Activated naive CD8-positive, alpha-beta T cell treated with anti-CD3 and anti-CD28 coated beads, Interleukin-2, amount 10 ng/mL, durations not matched to agents 7 days and 5 days (primary cell): Measurements from ENCODE around the gene PRKCB. TPM values are rescaled to one million over a fixed set of nuclear protein-coding genes. Genes with fewer than 3 reads are reported as not detected.

ENCODE experiments used
- ATAC-seq: fragments of 150-1000 bp; cut with Tn5 transposase; one replicate; pipeline ENCODE4 v1.10.0; 2021; ENCODE audit warnings: low read depth, moderate library complexity
- POLR2A ChIA-PET: fragments of 350-600 bp; sonication (Branson Sonifier 250); formaldehyde crosslinking; loops from one replicate; lab custom pipeline; 2021; ENCODE audit warnings: antibody characterized with exemption; lab: Charles Lee
- DNase-seq: peaks from one replicate; pipeline ENCODE4 v3.0.0; 2021
- H3K27ac Mint-ChIP-seq: one replicate; pipeline ENCODE4 v1.8.0; 2022; ENCODE audit warnings: mild to moderate bottlenecking, mixed read lengths
- H3K27me3 Mint-ChIP-seq: one replicate; pipeline ENCODE4 v1.8.0; 2022; ENCODE audit warnings: mild to moderate bottlenecking, moderate library complexity, mixed read lengths
- H3K36me3 Mint-ChIP-seq: one replicate; pipeline ENCODE4 v1.8.0; 2021; ENCODE audit warnings: mild to moderate bottlenecking, mixed read lengths
- H3K4me1 Mint-ChIP-seq: one replicate; pipeline ENCODE4 v1.8.0; 2021; ENCODE audit warnings: mixed read lengths
- H3K4me3 Mint-ChIP-seq: one replicate; pipeline ENCODE4 v1.8.0; 2022; ENCODE audit warnings: mild to moderate bottlenecking, moderate library complexity, mixed read lengths
- H3K9me3 Mint-ChIP-seq: one replicate; pipeline ENCODE4 v1.8.0; 2021; ENCODE audit warnings: mixed read lengths
- total RNA-seq, 2 experiments: library from RNA; stranded (reverse); gene quantifications; one replicate each; pipeline ENCODE4 v1.2.3, GENCODE V29; 2021

Gene PRKCB
- total RNA-seq = 100 to 1,000 TPM; 120 to 123 TPM

DNA sequence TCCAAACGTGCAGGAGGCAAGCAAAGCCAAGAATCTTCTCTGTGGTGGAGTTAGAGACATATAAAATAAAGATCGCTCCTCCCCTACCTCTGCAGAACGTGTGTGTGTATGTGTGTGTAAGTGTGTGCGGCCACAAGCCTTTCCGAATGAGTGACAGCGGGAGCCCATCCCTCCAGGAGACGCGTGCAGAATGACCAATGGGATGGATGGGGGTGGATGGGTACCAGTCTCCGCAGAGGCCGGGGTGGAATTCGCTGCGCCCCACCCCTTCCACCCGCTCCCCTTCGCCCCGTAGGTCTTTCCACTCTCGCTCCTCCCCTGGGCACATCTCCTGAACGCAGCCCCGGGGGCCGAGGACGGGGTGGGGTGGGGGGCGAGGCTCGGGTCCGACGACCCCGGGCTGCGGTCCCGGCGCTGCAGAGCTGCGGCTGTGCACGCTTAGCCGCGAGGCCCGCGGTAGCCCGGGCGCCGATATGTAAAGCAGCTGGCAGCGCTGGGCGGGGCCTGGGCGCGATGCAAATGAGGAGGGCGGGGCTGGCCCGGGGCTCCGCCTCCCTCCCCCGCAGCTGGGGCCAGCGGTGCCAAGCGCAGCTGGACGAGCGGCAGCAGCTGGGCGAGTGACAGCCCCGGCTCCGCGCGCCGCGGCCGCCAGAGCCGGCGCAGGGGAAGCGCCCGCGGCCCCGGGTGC, at the start of gene PRKCB:
Gene PRKCB (plus strand): TSS at position 594 of the 688 bp plus-strand sequence.
- DNase-seq (peak; percentile 98), ATAC-seq (peak; percentile 84)
- H3K27ac Mint-ChIP-seq = peak within 1 kb of the TSS; percentile 95
- no peaks in the 10 kb centered on the region for H3K27me3 Mint-ChIP-seq
- H3K9me3 Mint-ChIP-seq = peaks cover 5% of the 10 kb centered on the region
- POLR2A ChIA-PET = interaction anchor here (0.6 to 1.2 kb wide), 5 partner anchors 9 to 114 kb away, joined by 3 to 7 read pairs (median 5); no protein-coding TSS in a partner anchor
- peaks cover 27% of the 10 kb centered on the region for H3K36me3 Mint-ChIP-seq
- peaks cover 50% of the 10 kb centered on the region for H3K4me1 Mint-ChIP-seq
- H3K4me3 Mint-ChIP-seq = peak within 1 kb of the TSS; percentile 98

DNA sequence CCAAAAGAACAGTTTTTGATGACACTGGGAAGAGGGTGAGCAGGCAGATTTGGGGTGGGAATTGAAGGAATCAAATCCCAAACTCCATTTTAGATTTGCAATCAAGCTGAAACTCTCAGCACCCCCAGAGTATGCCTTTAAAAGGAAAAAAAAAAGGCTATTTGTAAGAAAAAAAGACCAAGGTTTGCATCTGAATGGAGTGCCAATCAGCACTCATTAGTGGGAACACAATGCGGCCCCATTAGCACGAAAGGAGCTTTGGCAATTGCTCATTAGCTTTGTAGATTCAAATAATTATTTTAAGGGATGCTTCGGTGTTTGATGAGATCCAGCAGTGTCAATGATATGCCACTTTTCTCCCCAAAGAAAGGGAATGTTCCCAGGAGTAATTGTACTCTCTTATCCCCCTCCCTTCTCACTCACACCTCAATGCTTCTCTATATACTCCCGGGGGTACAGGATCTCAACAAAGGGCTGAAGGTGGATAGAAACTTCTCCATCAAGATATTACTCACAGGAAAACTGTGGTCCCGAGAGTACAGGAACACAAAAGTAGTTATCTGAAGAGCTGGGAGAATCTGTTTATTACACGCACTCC, 48.7 kb upstream of the PRKCB start:
- POLR2A ChIA-PET = no interaction called here
- Mint-ChIP-seq H3K4me1 (peaks cover 9% of the 10 kb centered on the region), H3K36me3 (peaks cover 1% of the 10 kb centered on the region), H3K4me3 (no peak overlapping the region), H3K27me3 (peaks cover 31% of the 10 kb centered on the region), H3K27ac (no peak overlapping the region), H3K9me3 (no peaks in the 10 kb centered on the region)
- ATAC-seq = no peak
- DNase-seq = no peak

DNA sequence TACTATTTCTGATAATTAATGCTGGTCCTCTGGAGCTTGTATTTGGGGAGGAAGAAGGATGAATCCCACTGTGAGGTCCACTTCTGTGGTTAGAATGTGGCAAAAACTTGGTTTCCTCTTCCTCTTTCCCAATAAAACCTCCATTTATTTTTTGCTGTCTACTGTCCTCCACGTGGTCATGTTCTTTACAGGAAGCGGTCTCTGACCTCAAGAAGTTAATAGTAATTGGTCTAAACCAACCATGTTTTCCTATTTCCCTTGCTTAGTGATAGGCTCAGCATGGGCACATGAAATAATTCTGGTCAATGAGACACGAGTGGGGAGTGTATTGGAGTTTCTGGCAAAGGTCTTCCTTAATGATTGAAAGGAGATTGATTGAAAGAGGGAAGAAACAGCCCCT, 47.1 kb upstream of the PRKCB start:
- no peak overlapping the region for H3K27ac Mint-ChIP-seq
- peaks cover 9% of the 10 kb centered on the region for H3K4me1 Mint-ChIP-seq
- no peak overlapping the region for H3K4me3 Mint-ChIP-seq
- peaks cover 1% of the 10 kb centered on the region for H3K36me3 Mint-ChIP-seq
- no peaks in the 10 kb centered on the region for H3K9me3 Mint-ChIP-seq
- DNase-seq = no peak
- POLR2A ChIA-PET = no interaction called here
- no peak for ATAC-seq
- H3K27me3 Mint-ChIP-seq = peaks cover 19% of the 10 kb centered on the region

DNA sequence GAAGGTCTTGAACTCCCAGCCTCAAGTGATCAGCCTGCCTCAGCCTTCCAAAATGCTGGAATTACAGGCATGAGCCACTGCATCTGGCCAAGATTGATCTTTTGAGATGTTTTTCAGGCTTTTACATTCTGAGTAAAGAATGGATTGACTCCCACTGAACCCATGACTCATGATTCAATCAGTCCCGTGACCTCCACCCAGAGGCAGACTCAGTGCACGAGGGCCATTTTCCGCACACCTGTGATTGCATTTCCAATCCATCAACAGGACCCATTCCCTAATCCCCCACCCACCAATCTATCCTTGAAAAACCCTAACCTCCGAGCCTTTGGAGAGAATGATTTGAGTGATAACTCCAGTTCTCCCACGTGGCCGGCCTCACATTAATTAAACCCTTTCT, 40.4 kb upstream of the PRKCB start:
- no peak overlapping the region for H3K27ac Mint-ChIP-seq
- no peak for DNase-seq
- no peak for ATAC-seq
- POLR2A ChIA-PET = no interaction called here
- H3K4me1 Mint-ChIP-seq = no peaks in the 10 kb centered on the region
- no peak overlapping the region for H3K4me3 Mint-ChIP-seq
- H3K9me3 Mint-ChIP-seq = no peaks in the 10 kb centered on the region
- peaks cover 10% of the 10 kb centered on the region for H3K27me3 Mint-ChIP-seq
- no peaks in the 10 kb centered on the region for H3K36me3 Mint-ChIP-seq

DNA sequence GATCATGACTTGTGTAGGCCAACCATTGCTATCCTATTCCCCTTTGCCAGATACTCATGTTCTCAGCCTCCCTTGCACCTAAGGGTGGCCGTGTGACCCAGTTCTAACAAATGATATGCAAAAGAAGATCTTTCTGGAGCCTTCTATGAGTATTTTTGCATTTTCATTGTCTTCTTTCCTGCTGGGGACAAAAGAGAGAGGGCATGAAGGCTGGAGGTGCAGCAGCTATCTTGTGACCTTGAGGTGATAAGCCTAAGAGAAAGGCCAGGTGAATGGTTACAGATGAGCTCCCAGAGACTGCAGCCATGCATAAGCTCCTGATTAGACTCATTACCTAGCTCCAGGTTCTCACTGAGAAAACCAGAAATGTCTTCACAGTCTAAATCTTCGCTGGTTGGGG, 38.8 kb upstream of the PRKCB start:
- POLR2A ChIA-PET = no interaction called here
- H3K9me3 Mint-ChIP-seq = no peaks in the 10 kb centered on the region
- peaks cover 10% of the 10 kb centered on the region for H3K27me3 Mint-ChIP-seq
- H3K36me3 Mint-ChIP-seq = no peaks in the 10 kb centered on the region
- no peak for DNase-seq
- H3K4me3 Mint-ChIP-seq = no peak overlapping the region
- H3K4me1 Mint-ChIP-seq = peaks cover 3% of the 10 kb centered on the region
- ATAC-seq = no peak
- no peak overlapping the region for H3K27ac Mint-ChIP-seq

DNA sequence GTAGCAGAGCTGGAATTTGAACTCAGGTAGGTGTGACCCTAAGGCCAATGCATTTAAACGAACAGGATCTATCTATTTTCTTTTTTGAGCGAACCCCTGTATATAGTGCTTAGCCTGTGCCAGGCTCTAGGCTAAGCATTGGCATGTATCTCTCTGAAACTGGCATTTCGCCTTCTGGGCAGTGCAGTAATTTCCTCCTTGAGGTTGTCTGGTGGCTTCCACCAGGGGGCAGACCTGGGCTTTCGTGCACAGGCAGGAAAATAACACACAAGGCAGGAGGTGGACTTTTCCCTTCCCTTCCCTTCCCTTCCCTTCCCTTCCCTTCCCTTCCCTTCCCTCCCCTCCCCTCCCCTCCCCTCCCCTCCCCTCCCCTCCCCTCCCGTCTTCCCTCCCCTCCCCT, 34.4 kb upstream of the PRKCB start:
- peak; percentile 80 for DNase-seq
- Mint-ChIP-seq H3K9me3 (no peaks in the 10 kb centered on the region), H3K4me3 (no peak overlapping the region), H3K4me1 (peaks cover 10% of the 10 kb centered on the region), H3K36me3 (no peaks in the 10 kb centered on the region), H3K27me3 (peaks cover 8% of the 10 kb centered on the region), H3K27ac (no peak overlapping the region)
- ATAC-seq = peak; percentile 60
- POLR2A ChIA-PET = no interaction called here

DNA sequence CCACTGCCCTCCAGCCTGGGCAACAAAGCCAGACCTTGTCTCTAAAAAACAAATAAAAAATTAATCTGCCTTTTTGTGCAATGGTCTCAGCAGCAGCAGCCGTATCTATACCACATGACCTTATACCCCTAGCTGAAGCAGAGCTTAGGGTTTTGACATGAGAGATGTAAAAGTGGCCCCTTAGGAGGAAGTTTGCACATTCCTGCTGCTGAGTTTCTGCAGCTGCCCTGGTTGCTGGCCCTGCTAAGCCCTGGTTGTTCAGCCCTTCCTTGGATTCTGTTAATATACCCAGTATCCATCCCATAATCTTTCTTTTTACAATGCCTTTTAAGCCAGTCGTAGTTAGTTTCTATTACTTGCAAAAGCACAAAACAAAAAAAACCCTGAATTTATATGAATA, 33.0 kb upstream of the PRKCB start:
- Mint-ChIP-seq H3K27me3 (peaks cover 4% of the 10 kb centered on the region), H3K9me3 (no peaks in the 10 kb centered on the region), H3K4me1 (peaks cover 16% of the 10 kb centered on the region), H3K36me3 (no peaks in the 10 kb centered on the region), H3K27ac (no peak overlapping the region), H3K4me3 (no peak overlapping the region)
- DNase-seq = no peak
- no peak for ATAC-seq
- POLR2A ChIA-PET = interaction anchor here (0.7 to 1.4 kb wide), 2 partner anchors 188 to 207 kb away, joined by 4 to 6 read pairs; no protein-coding TSS in a partner anchor

DNA sequence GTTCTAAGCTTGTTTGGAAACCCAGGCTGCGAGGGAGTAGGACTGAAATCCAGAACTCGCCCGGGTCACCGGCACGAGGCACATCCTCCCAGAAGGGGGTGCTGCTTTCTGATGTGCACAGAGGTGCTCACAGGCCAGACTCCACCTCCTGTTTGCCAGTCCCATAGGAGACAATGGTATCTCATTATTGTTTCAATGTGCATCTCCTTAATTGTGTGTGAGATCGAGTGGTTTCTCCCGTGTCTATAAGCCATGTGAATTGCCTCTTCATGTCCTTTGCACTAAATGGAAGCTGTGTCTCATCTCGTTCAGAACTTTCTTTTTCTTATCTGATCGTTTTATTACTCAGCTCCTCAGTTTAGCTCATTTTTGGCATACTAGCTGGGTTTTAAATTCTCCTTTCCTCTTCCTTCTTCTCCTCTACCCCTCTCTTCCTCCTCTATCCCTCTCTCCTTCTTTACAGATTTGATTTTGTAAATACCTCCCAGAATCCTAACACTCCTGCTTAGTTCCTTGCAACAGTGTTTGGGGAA, 32.1 kb upstream of the PRKCB start:
- H3K27me3 Mint-ChIP-seq = no peaks in the 10 kb centered on the region
- POLR2A ChIA-PET = interaction anchor here (1.4 kb wide), 1 partner anchor 206 kb away, joined by 6 read pairs; no protein-coding TSS in a partner anchor
- no peak overlapping the region for H3K27ac Mint-ChIP-seq
- ATAC-seq = peak; percentile 90
- no peaks in the 10 kb centered on the region for H3K9me3 Mint-ChIP-seq
- DNase-seq = peak; percentile 70
- H3K4me1 Mint-ChIP-seq = peaks cover 16% of the 10 kb centered on the region
- H3K36me3 Mint-ChIP-seq = no peaks in the 10 kb centered on the region
- no peak overlapping the region for H3K4me3 Mint-ChIP-seq

DNA sequence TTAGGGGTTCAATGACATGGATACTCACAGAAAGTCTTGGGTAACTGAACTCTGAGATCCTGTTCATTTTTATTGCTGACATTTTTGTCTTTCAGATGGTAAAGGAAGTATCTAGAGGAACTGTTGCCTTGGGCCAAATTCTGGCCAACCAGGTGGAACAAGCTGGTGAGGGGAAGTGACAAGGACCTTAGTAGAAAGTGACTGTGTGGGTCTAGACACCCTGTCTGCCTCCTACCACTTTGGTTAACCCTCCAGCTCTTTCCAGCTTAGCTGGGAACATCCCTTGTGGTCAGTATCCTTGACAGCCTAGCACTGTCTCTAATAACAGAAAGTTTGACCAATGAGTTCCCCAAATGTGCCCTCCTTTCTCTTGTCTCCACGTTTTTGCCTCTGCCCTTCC, 28.8 kb upstream of the PRKCB start:
- Mint-ChIP-seq H3K4me3 (no peak overlapping the region), H3K4me1 (peaks cover 13% of the 10 kb centered on the region), H3K36me3 (no peaks in the 10 kb centered on the region), H3K27ac (no peak overlapping the region), H3K9me3 (no peaks in the 10 kb centered on the region), H3K27me3 (no peaks in the 10 kb centered on the region)
- DNase-seq (no peak), ATAC-seq (no peak)
- POLR2A ChIA-PET = no interaction called here

DNA sequence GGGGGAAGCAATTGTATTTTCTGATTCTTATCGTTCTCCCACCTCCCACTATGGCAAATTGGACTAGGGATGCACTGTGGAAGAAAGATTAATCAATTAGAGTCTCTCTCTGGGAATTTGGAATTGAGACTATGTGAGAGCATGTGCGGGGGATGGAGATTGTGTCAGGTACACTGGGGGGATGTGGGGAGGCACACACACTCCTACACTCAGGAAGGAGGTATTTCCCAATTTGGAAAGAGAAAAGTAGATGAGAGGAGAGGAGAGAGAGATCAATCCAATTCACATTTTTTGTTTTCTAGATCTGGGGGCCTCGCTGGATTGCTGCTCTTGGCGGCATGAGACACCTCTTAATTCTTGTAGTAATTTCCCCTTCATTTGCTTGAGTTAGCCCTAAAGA, 14.3 kb upstream of the PRKCB start:
- peaks cover 9% of the 10 kb centered on the region for H3K4me1 Mint-ChIP-seq
- no peak overlapping the region for H3K4me3 Mint-ChIP-seq
- no peak overlapping the region for H3K27ac Mint-ChIP-seq
- DNase-seq (no peak), ATAC-seq (no peak)
- H3K27me3 Mint-ChIP-seq = peaks cover 7% of the 10 kb centered on the region
- no peaks in the 10 kb centered on the region for H3K9me3 Mint-ChIP-seq
- POLR2A ChIA-PET = no interaction called here
- no peaks in the 10 kb centered on the region for H3K36me3 Mint-ChIP-seq

DNA sequence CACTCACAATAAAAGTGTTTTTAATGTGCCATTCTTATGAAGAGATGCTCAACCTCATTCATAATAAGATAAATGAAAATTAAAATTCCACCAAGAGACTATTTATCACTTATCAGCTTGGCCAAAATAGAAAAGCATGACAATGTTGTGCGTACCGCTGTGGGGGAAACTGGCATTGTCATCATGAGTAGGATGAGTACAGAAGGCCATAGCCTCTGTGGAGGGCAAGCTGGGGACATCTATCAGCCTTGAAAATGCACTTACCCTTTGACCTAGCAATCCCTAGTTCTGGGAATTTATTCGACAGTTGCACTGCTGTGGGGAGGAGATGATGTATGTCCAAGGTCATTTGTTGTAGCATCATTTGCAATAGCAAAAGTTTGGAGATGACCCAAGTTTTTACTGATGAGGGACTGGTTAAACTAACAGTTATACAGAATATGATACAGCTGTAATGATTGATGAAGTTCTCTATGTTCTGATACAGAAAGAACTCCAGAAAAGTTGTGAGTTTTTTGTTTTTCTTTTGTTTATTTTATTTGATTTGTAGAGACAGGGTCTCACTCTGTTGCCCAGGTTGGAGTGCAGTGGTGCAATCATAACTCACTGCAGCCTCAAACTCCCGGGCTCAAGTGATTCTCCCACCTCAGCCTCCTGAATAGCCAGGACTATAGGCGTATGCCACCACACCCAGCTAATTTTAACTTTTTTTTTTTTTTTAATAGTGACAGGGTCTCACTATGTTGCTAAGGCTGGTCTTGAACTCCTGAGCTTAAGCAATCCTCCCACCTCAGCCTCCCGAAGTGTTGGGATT, 13.7 kb upstream of the PRKCB start:
- no peak overlapping the region for H3K4me3 Mint-ChIP-seq
- H3K4me1 Mint-ChIP-seq = peaks cover 15% of the 10 kb centered on the region
- POLR2A ChIA-PET = no interaction called here
- DNase-seq (no peak), ATAC-seq (no peak)
- H3K9me3 Mint-ChIP-seq = no peaks in the 10 kb centered on the region
- H3K27ac Mint-ChIP-seq = no peak overlapping the region
- peaks cover 2% of the 10 kb centered on the region for H3K27me3 Mint-ChIP-seq
- no peaks in the 10 kb centered on the region for H3K36me3 Mint-ChIP-seq

DNA sequence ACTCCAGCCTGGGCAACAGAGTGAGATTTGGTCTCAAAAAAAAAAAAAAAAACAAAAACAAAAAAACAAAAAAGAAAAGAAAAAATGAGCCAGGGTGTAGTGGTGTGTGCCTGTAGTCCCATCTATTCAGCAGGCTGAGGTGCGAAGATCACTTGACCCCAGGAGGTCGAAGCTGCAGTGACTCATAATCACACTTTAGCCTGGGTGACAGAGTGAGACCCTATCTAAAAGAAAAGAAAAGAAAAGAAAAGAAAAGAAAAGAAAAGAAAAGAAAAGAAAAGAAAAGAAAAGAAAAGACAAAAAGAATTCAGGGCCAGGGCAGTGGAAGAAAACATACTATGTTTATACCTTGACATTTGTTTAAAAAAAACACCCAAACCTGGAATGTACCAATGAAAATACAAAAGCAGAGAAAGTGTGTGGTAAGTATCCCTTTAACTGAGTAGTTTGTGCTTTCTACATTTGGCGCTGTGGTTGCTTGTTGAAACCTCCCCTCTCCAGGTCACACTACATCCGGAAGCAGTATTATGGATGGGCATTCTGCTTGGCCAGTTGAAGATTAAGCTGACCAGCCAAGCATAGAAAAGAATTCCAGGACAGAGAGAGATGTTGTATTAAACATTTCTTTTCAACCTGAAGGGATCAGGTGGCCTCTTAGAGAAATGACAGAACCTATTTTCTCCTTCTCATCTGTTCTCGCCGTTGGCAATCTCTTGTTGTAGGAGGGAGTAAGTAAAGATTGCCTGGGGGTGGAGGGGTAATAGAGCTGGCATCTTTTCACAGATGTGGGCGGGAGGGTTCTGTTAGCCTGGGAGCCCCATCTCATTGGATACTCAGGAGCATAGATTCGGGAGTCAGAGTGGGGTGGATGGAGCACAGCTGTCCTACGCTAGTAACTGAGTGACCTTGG, 12.1 kb upstream of the PRKCB start:
- H3K4me3 Mint-ChIP-seq = no peak overlapping the region
- no peaks in the 10 kb centered on the region for H3K36me3 Mint-ChIP-seq
- POLR2A ChIA-PET = no interaction called here
- H3K27me3 Mint-ChIP-seq = peaks cover 2% of the 10 kb centered on the region
- H3K9me3 Mint-ChIP-seq = no peaks in the 10 kb centered on the region
- no peak overlapping the region for H3K27ac Mint-ChIP-seq
- no peak for ATAC-seq
- no peak for DNase-seq
- H3K4me1 Mint-ChIP-seq = peaks cover 21% of the 10 kb centered on the region
